Neural cell (in vitro differentiated cells): Measurements from ENCODE around the gene OTUB1.

Source experiments
- CTCF ChIP-seq: fragments of 450-650 bp; IDR thresholded peaks from 2 replicates; pipeline ENCODE4 v1.5.1; 2014; ENCODE audit warnings: antibody characterized with exemption, mild to moderate bottlenecking, moderate library complexity; ENCODE audit not compliant: poor library complexity, severe bottlenecking
- EP300 ChIP-seq: fragments of 450-650 bp; conservative IDR thresholded peaks from 2 replicates; pipeline ENCODE4 v1.6.1; 2014; ENCODE audit warnings: antibody characterized with exemption, mild to moderate bottlenecking, moderate library complexity; ENCODE audit not compliant: poor library complexity, severe bottlenecking
- EZH2 ChIP-seq: fragments of 200-600, 300-800 bp; shearing (Covaris generic), sonication (generic); IDR thresholded peaks from 2 replicates; pipeline ENCODE4 v1.6.1; 2014; ENCODE audit warnings: antibody characterized with exemption, low read length, borderline replicate concordance, mild to moderate bottlenecking; ENCODE audit not compliant: insufficient read depth, poor library complexity, severe bottlenecking
- POLR2AphosphoS5 ChIP-seq: IDR thresholded peaks from 2 replicates; pipeline ENCODE4 v1.6.1; 2012
- RAD21 ChIP-seq: fragments of 450-650 bp; conservative IDR thresholded peaks from 2 replicates; pipeline ENCODE4 v1.6.1; 2014; ENCODE audit warnings: antibody characterized with exemption, mild to moderate bottlenecking, moderate library complexity
- REST ChIP-seq: IDR thresholded peaks from 2 replicates; pipeline ENCODE4 v1.6.1; 2012; ENCODE audit warnings: borderline replicate concordance
- SMC3 ChIP-seq: fragments of 450-650 bp; conservative IDR thresholded peaks from 2 replicates; pipeline ENCODE4 v1.6.1; 2014; ENCODE audit warnings: antibody characterized with exemption, mild to moderate bottlenecking, moderate library complexity; ENCODE audit not compliant: poor library complexity
- TAF1 ChIP-seq: IDR thresholded peaks from 2 replicates; pipeline ENCODE4 v1.6.1; 2012; ENCODE audit warnings: low read depth

GRCh38 chr11:63941901-63942300 lies 44.3 kb upstream of the OTUB1 start:
- no peak for TF ChIP-seq CTCF
- no peak for TF ChIP-seq POLR2AphosphoS5
- TF ChIP-seq REST: no peak
- no peak for TF ChIP-seq EZH2
- TF ChIP-seq TAF1: no peak
- no peak for TF ChIP-seq EP300
- no peak for TF ChIP-seq RAD21
- no peak for TF ChIP-seq SMC3
